Loucy (cell line): ENCODE data around the gene ZNF148.

Source experiments
- CTCF ChIP-seq: fragments of 200-600 bp; sonication (generic); conservative IDR thresholded peaks from 2 replicates; pipeline ENCODE4 v1.5.1; 2014; ENCODE audit warnings: mild to moderate bottlenecking, antibody characterized with exemption, low read length
- EZH2phosphoT487 ChIP-seq: fragments of 200-600 bp; IDR thresholded peaks from 2 replicates; pipeline ENCODE4 v1.6.1; 2018; ENCODE audit warnings: antibody characterized with exemption, mild to moderate bottlenecking, moderate library complexity, borderline replicate concordance

DNA sequence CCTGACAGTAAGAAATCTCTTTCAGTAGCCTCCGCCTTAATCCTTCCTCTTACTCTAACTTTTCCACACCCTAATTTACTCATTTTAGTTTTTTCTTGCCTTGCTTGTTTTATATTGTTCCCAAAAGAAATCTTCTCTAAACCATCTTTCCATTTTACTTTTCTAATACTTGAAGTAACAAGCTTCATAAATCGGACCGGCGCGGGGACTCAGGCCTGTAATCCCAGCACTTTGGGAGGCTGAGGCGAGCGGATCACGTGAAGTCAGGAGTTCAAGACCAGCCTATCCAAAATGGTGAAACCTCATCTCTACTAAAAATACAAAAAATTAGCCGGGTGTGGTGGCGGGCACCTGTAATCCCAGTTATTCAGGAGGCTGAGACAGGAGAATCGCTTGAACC lies 17.3 kb downstream of the ZNF148 start:
- TF ChIP-seq CTCF (no peak), EZH2phosphoT487 (no peak)
